ENCODE measurements around the gene GIPR.

- TF ChIP-seq CTCF (IDR thresholded peaks at IDR 0.05) = no peak
- no peak for TF ChIP-seq POLR2A (IDR thresholded peaks at IDR 0.05)
Measured at GRCh38 chr19:45668342-45668871, 386 bp downstream of the GIPR start.
